HL-60 (cell line): Measurements from ENCODE around the gene FGF1.

Experiments
- DNase-seq, 2 experiments: peaks; one replicate each; pipeline ENCODE4 v3.0.0-alpha.2; 2010 to 2020; ENCODE audit warnings: low read depth in 1 of 2, low spot score in 1 of 2
- H3K27ac ChIP-seq: fragments of 250-450 bp; sonication (Bioruptor Pico); replicated peaks from 2 replicates; pipeline ENCODE4 v1.5.1; 2020; ENCODE audit warnings: mild to moderate bottlenecking, moderate library complexity
- H3K27me3 ChIP-seq: fragments of 250-450 bp; sonication (Bioruptor Pico); 2 replicates; pipeline ENCODE4 v1.5.1; 2021; ENCODE audit warnings: mild to moderate bottlenecking, moderate library complexity; ENCODE audit not compliant: insufficient read depth, poor library complexity, severe bottlenecking
- H3K4me3 ChIP-seq: replicated peaks from 2 replicates; pipeline ENCODE4 v1.5.1; 2011; ENCODE audit warnings: mild to moderate bottlenecking, control low read depth, low read length; ENCODE audit not compliant: insufficient read depth
- CTCF ChIP-seq: IDR thresholded peaks from one replicate; pipeline ENCODE4 v1.5.1; 2011; ENCODE audit warnings: low read length, control low read depth, inconsistent platforms; ENCODE audit not compliant: insufficient read depth
- GABPA ChIP-seq: IDR thresholded peaks from 2 replicates; pipeline ENCODE4 v1.6.1; 2012; ENCODE audit warnings: low read depth
- POLR2AphosphoS5 ChIP-seq: IDR thresholded peaks from 2 replicates; pipeline ENCODE4 v1.6.1; 2012; ENCODE audit warnings: low read depth
- REST ChIP-seq: IDR thresholded peaks from 2 replicates; pipeline ENCODE4 v1.6.1; 2012; ENCODE audit warnings: low read depth; ENCODE audit not compliant: insufficient replicate concordance
- SPI1 ChIP-seq: IDR thresholded peaks from 2 replicates; pipeline ENCODE4 v1.6.1; 2012; ENCODE audit warnings: low read depth, mild to moderate bottlenecking, borderline replicate concordance

Gene FGF1

GRCh38 chr5:142671801-142672200 is 14.1 kb downstream of the FGF1 start:
- no peak for DNase-seq
- H3K27me3 ChIP-seq = peaks cover 9% of the 10 kb centered on the region
- TF ChIP-seq REST = no peak
- no peak overlapping the region for H3K27ac ChIP-seq
- H3K4me3 ChIP-seq = no peak overlapping the region

- TF ChIP-seq GABPA = no peak
- TF ChIP-seq REST = no peak
- no peak for TF ChIP-seq SPI1
- no peak for TF ChIP-seq POLR2AphosphoS5
- no peak for TF ChIP-seq CTCF
- H3K4me3 ChIP-seq = no peak overlapping the region
- peaks cover 9% of the 10 kb centered on the region for H3K27me3 ChIP-seq
- H3K27ac ChIP-seq = no peak overlapping the region
- DNase-seq = no peak
These were observed 14.6 kb downstream of the FGF1 start for GRCh38 chr5:142671266-142671665.

- no peak for DNase-seq
- Histone ChIP-seq H3K27me3 (peaks cover 9% of the 10 kb centered on the region), H3K27ac (no peak overlapping the region), H3K4me3 (no peak overlapping the region)
- TF ChIP-seq CTCF = no peak
- TF ChIP-seq GABPA = no peak
- TF ChIP-seq POLR2AphosphoS5 = no peak
- no peak for TF ChIP-seq REST
- no peak for TF ChIP-seq SPI1
These were observed 15.1 kb downstream of the FGF1 start for GRCh38 chr5:142670804-142671203.

GRCh38 chr5:142669477-142669876 is 16.4 kb downstream of the FGF1 start:
- Histone ChIP-seq H3K27ac (no peak overlapping the region), H3K27me3 (peaks cover 9% of the 10 kb centered on the region), H3K4me3 (no peak overlapping the region)
- no peak for DNase-seq
- no peak for TF ChIP-seq CTCF
- TF ChIP-seq POLR2AphosphoS5 = no peak
- TF ChIP-seq SPI1 = no peak
- no peak for TF ChIP-seq REST
- TF ChIP-seq GABPA = no peak
